HG02943 (cell line): ENCODE measurements around the gene SCRT2.

Source experiments
- ATAC-seq: cut with Tn5 transposase; IDR thresholded peaks from one replicate; pipeline ENCODE4 v1.9.1; 2021; ENCODE audit warnings: mild to moderate bottlenecking, low read depth, moderate library complexity; ENCODE audit not compliant: unreplicated experiment

The SCRT2 gene

DNA sequence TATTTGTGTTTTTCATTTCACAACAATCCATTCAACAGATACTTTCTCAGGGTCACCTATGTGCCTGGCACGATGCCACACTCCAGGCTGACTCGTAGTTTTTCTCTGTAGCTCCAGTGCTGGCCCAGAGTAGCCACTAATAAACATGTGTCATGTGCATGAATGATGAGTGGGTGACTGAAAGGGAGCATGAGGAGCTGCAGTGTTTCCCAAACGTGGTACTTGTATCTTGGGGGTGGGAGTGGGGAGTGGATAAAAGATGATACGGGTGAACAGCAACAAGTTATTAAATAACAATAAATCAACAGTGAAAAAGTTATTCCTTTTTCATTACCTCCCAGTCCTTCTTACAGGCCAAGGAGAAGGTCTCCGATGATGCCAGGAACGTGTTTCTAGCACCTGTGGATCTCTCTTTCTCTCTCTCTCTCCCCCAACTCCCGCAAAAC, 39.7 kb downstream of the SCRT2 start:
- no peak for ATAC-seq

DNA sequence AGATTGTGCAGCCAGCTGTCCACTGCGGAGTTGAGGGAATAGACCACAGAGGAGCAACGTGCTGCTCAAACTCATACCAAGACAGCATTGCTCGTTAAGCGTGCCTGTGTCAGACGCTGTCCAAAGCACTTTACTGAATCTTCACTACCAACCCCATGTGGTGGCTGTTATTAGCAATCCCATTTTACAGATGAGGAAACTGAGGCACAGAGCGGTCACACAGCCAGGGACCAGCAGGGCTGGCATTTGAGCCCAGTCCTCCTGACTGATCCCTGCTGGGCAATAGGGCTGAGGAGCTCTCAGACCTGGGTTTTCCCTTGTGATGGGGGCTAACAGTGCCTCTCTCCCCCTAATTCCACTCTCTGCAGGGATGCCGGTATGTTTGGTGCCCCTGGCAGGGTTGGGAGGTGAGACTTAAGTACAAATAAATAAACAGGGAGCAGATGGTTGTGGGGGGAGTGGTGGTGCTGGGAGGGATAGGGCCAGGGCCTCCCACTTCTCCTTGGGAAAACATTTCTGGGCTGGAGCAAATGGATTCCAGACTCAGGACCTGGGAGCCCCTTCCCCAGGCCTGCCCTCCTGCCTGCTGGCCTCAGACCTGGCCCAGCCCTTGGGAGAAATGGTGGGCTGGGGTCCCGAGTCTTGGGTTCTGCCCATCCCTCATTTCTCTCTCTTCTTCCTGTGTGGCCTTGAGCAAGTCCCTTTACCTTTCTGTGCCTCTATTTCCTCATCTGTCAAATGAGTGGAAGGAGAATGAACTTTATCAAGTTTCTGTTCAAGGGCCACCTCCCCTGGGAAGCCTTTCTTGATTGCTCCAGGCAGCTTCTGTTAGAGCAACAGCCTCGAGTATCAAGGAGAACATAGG, 40.3 kb downstream of the SCRT2 start:
- no peak for ATAC-seq

DNA sequence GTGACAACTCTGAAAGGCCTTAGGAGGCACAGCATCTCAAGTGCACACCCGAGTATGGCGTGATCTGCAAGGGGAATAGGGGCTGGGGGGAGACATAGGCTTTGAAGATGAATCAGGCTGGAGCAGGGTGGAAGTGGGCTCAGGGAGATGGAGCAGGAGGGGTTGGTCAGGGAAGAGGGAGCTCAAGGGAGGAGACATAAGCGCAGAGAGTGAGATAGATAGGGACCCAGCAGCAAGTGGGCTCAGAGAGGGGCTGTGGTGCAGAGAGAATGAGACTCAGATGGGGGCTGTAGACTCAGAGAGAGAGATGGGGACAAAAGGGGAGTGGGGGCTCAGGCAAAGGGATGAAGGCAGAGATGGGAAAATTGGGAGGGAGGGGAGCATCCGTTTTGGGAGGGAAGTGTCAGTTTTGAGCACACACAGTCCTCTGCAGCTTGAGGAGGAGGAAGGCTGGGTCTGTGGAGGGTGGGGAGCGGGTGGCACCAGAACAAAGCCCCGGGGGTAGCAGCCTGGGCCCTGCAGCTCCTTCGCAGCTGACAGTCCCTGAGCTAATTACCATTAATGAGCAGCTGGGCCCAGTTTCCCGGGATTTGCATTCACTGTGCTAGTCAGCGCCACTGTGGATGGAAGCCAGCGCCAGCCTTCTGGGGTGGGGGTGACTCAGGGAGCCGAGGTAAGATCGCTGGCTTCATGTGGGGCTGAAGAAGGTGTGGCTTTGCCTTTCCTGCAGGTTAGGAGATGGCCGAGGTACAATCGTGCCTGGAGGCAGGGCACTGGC, 41.3 kb downstream of the SCRT2 start:
- ATAC-seq = no peak

DNA sequence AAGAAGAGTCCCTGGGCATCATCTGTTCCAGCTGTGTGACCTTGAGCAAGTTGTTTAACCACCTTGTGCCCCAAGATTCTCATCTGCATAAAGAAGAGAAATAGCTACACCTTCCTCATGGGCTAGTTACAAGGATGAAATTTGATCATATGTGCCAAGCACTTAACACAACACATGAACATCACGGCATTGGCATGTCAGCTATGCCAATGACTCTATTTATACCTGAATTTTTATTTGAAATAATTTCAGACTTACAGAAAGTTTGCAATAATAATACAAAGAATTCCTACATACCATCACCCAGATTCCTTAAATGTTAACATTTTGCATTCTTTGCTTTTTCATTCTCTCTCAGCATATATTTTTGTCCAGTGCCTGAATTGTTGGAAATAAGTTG, 44.5 kb downstream of the SCRT2 start:
- ATAC-seq = no peak

- no peak for ATAC-seq
These were observed 49.0 kb downstream of the SCRT2 start for GRCh38 chr20:626579-626978.

GRCh38 chr20:625360-625932, 50.2 kb downstream of the SCRT2 start:
- no peak for ATAC-seq

DNA sequence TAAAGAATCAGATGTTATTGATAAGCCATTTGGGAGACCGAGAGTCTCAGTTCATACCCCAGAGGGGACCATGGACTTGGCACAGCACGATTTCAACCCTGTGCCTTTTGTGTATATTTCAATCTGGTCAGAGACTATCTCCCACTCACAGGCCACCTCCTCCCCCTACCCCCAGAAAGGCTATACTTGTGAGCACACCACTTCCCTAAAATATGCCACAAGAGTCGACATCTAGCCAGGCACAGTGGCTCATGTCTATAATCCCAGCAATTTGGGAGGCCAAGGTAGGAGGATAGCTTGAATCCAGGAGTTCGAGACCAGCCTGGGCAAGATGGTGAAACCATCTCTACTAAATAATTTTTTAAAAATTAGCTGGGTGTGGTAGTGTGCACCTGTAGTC, 51.9 kb downstream of the SCRT2 start:
- no peak for ATAC-seq

DNA sequence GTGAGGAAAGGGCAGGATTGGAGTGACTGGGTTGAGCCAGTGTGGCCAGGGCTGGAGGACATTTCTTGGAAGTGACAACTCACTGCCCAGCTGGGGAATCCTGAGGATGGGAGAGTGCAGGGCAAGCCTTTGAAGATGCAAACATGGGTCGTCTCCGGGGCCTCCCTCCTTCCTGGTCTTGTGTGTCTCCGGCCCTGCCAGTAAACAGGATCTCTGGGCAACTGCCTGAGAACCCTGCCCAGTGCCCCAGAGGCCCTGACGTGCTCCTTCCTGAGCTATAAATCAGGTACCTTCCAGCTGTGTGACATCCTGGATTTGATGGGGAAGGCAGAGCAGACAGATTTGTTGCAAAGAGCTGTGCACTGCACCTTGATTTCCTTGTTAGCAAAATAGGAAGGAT, 52.6 kb downstream of the SCRT2 start:
- ATAC-seq = no peak

- ATAC-seq = no peak
These were observed 53.4 kb downstream of the SCRT2 start for GRCh38 chr20:622161-622560.

- no peak for ATAC-seq
These were observed 54.4 kb downstream of the SCRT2 start for GRCh38 chr20:621125-621756.

- no peak for ATAC-seq
These were observed 55.4 kb downstream of the SCRT2 start for GRCh38 chr20:620246-620645.

- no peak for ATAC-seq
These were observed 56.6 kb downstream of the SCRT2 start for GRCh38 chr20:618980-619379.

GRCh38 chr20:617934-618690, 57.5 kb downstream of the SCRT2 start:
- no peak for ATAC-seq

- ATAC-seq = no peak
These were observed 60.1 kb downstream of the SCRT2 start for GRCh38 chr20:615514-615913.

GRCh38 chr20:611843-612185, 63.8 kb downstream of the SCRT2 start:
- no peak for ATAC-seq
